Stomach (tissue), 9 donors: Measurements from ENCODE around the gene FOXC2. TPM values are rescaled to one million over a fixed set of nuclear protein-coding genes. Genes with fewer than 3 reads are reported as not detected.

Experiments used
- DNase-seq, 2 donors: peaks; one replicate each; pipeline versions ENCODE4 v3.0.0 to v3.0.0-alpha.2; 2013 to 2019
- H3K27ac ChIP-seq, 5 donors: fragments of 200-600 bp in 4 of 5; sonication (generic) in 4 of 5; one replicate each; pipeline ENCODE4 v1.5.1; 2013 to 2019; ENCODE audit warnings: mild to moderate bottlenecking in 1 of 5, moderate library complexity in 1 of 5
- H3K27me3 ChIP-seq, 3 donors: fragments of 200-600 bp; sonication (generic); one replicate each; pipeline ENCODE4 v1.5.1; 2017 to 2019; ENCODE audit warnings: mixed run types in 1 of 3
- H3K36me3 ChIP-seq, 4 donors: fragments of 200-600 bp; sonication (generic); 1 replicate in 3 of 4; 2 replicates in 1 of 4; pipeline ENCODE4 v1.5.1; 2016 to 2019
- H3K4me1 ChIP-seq, 4 donors: fragments of 200-600 bp; sonication (generic); one replicate each; pipeline ENCODE4 v1.5.1; 2016 to 2019
- H3K4me3 ChIP-seq, 4 donors: fragments of 200-600 bp; sonication (generic) in 3 of 4; one replicate each; pipeline ENCODE4 v1.5.1; 2016 to 2019; ENCODE audit warnings: mild to moderate bottlenecking in 1 of 4
- H3K9me3 ChIP-seq, 4 donors: fragments of 200-600 bp; sonication (generic); one replicate each; pipeline ENCODE4 v1.5.1; 2016 to 2019
- CTCF ChIP-seq, 7 experiments: fragments of 450-650 bp in 4 of 7; fragments of 200-600 bp in 3 of 7; sonication (generic) in 3 of 7; IDR thresholded peaks; one replicate each; pipeline ENCODE4 v1.5.1; 2016 to 2019; ENCODE audit warnings: antibody characterized with exemption in 7 of 7, control low read depth in 2 of 7, mild to moderate bottlenecking in 1 of 7
- EP300 ChIP-seq: sonication (generic); formaldehyde crosslinking; IDR thresholded peaks from one replicate; pipeline ENCODE4 v1.6.1; 2017; ENCODE audit warnings: antibody characterized with exemption
- POLR2A ChIP-seq, 4 donors: fragments of 450-650 bp; IDR thresholded peaks; one replicate each; pipeline ENCODE4 v1.6.1; 2016; ENCODE audit warnings: antibody characterized with exemption in 4 of 4, control low read depth in 2 of 4, mild to moderate bottlenecking in 1 of 4, moderate library complexity in 1 of 4
- POLR2AphosphoS5 ChIP-seq, 3 donors: sonication (generic); formaldehyde crosslinking; IDR thresholded peaks; one replicate each; pipeline ENCODE4 v1.6.1; 2016; ENCODE audit warnings: antibody characterized with exemption in 3 of 3
- WGBS, 5 donors: extraction: QIAGEN DNeasy Blood & Tissue Kit in 3 of 5; methylation state at CpG; one replicate each; pipeline versions ENCODE4 v1.1.5 to v1.1.7; 2013 to 2018; 5-methylcytosine and 5-hydroxymethylcytosine counted together
- intact Hi-C: fragments of 100-400 bp; cut with DNase I; formaldehyde crosslinking; loops from one replicate; pipeline ENCODE4 v1.15.1; 2023; ENCODE audit warnings: low total_unique reads
- polyA plus RNA-seq, 3 donors: library from polyadenylated mRNA; stranded (reverse); fragments of 200-250 nt; gene quantifications; one replicate each; pipeline ENCODE4 v1.2.3, GENCODE V29; 2013
- total RNA-seq, 5 donors: library from RNA; depleted of rRNA; stranded (reverse); fragments of >200 nt; gene quantifications; one replicate each; pipeline versions ENCODE4 v1.1.0 to v1.2.3, GENCODE V29; 2014 to 2016
- donor health status: healthy with polysubstance abuse.
- donor health status: Bipolar disorder and iron deficiency.
- donor health status: healthy.

The FOXC2 gene
- total and polyA plus RNA-seq, 8 donors: 0.08 to 0.18 (median 0.12) TPM; not detected in 5

GRCh38 chr16:86575754-86576557, 9.3 kb downstream of the FOXC2 start:
- peak overlapping the region; percentile 47 to 75 (median 68) for H3K27ac ChIP-seq
- TF ChIP-seq CTCF (IDR thresholded peaks at IDR 0.05) (peak in 3 of 7 experiments; percentile 22 to 36 (median 28)), EP300 (no peak), POLR2A (IDR thresholded peaks at IDR 0.05) (no peak), POLR2AphosphoS5 (IDR thresholded peaks at IDR 0.05) (peak in 2 of 3 donors; percentile 36 to 69)
- H3K4me3 ChIP-seq: peak overlapping the region; percentile 31 to 44 (median 36)
- H3K9me3 ChIP-seq: no peaks in the 10 kb centered on the region
- H3K27me3 ChIP-seq: peaks cover 25 to 100% (median 88%) of the 10 kb centered on the region in 3 donors
- intact Hi-C loops: no loop called here
- H3K4me1 ChIP-seq: peaks cover 9 to 37% (median 28%) of the 10 kb centered on the region in 4 donors
- WGBS, 5 donors: 2% methylated on average over 48 to 54 of the region's 54 CpGs
- H3K36me3 ChIP-seq: no peaks in the 10 kb centered on the region
- DNase-seq: peak; percentile 55 to 90

DNA sequence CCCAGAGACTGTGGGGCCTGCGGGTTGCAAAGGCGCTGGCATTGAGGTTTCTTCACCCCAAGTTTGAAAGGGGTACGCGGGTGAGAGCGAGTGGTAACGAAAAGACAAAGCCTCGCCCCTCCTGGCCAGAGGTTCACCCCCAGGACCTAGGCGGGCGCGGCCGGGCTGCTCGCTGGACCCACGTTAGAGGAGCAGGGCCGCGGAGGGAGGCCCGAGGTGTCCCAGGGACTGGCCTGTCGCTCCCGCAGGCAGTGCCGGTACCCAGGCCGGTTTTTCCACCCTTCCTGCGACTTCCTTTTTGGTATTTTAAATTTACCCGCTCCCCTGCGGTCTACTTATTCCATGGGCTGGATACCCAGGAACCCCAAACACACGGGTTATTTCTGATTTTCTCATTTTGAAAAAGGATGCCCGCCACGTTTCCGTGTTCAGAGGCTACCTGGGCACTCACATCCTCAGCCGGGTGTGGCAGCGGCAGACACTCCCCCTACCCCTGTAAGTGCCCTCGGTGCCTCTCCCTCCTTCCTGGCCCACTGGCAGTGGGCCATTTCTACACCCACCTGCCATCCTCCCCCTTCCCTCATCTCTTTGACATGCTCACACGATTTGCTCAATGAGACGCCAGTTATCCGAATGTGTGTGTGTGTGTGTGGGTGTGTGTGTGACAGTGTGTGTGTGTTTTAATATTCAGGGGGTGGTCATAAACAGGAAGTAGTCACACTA, 10.1 kb downstream of the FOXC2 start:
- peaks cover 9 to 37% (median 28%) of the 10 kb centered on the region in 4 donors for H3K4me1 ChIP-seq
- DNase-seq: peak in 1 of 2 donors; percentile 37
- peak overlapping the region; percentile 47 to 75 (median 68) for H3K27ac ChIP-seq
- H3K36me3 ChIP-seq: no peaks in the 10 kb centered on the region
- peak overlapping the region; percentile 31 to 44 (median 36) for H3K4me3 ChIP-seq
- WGBS, 5 donors: 8 to 19% (median 14%) methylated on average over 29 to 33 of the region's 33 CpGs
- no peaks in the 10 kb centered on the region for H3K9me3 ChIP-seq
- intact Hi-C loops: no loop called here
- TF ChIP-seq POLR2A (IDR thresholded peaks at IDR 0.05) (no peak), CTCF (IDR thresholded peaks at IDR 0.05) (no peak), EP300 (no peak), POLR2AphosphoS5 (IDR thresholded peaks at IDR 0.05) (no peak)
- H3K27me3 ChIP-seq: peaks cover 25 to 100% (median 80%) of the 10 kb centered on the region in 3 donors

- Histone ChIP-seq H3K36me3 (no peaks in the 10 kb centered on the region), H3K4me3 (no peak overlapping the region), H3K27me3 (peaks cover 20 to 94% (median 73%) of the 10 kb centered on the region in 3 donors), H3K27ac (peak overlapping the region; percentile 61 to 75 (median 68)), H3K9me3 (no peaks in the 10 kb centered on the region), H3K4me1 (peaks cover 9 to 37% (median 28%) of the 10 kb centered on the region in 4 donors)
- DNase-seq: peak in 1 of 2 donors; percentile 45
- TF ChIP-seq POLR2A (IDR thresholded peaks at IDR 0.05): no peak
- no peak for TF ChIP-seq CTCF (IDR thresholded peaks at IDR 0.05)
- no peak for TF ChIP-seq POLR2AphosphoS5 (IDR thresholded peaks at IDR 0.05)
- no peak for TF ChIP-seq EP300
- intact Hi-C loops: no loop called here
- 24 to 41% (median 34%) methylated on average over 12 of the region's 12 CpGs for WGBS, 5 donors
Observed at GRCh38 chr16:86577314-86577971, 10.8 kb downstream of the FOXC2 start.
